LoVo (cell line): Measurements from ENCODE around the gene LRRN2.
"Not testable (repeated sequence)": the region's sequence is repeated elsewhere in the genome, so short reads cannot be mapped to it uniquely, and the experiment has no call there.

Source experiments
- DNase-seq: peaks from one replicate; pipeline ENCODE4 v3.0.0-alpha.2; 2016; ENCODE audit warnings: low spot score

The LRRN2 gene

GRCh38 chr1:204574016-204574864, 111.3 kb downstream of the LRRN2 start:
- no peak for DNase-seq

- DNase-seq, result no peak
These were observed 112.3 kb downstream of the LRRN2 start for GRCh38 chr1:204572923-204573922.

- DNase-seq, result no peak
These were observed 113.9 kb downstream of the LRRN2 start for GRCh38 chr1:204571631-204572030.

- DNase-seq, result no peak
These were observed 114.4 kb downstream of the LRRN2 start for GRCh38 chr1:204571128-204571527.

GRCh38 chr1:204570021-204570420, 115.5 kb downstream of the LRRN2 start:
- not testable (repeated sequence) for DNase-seq

- DNase-seq, result no peak
These were observed 116.1 kb downstream of the LRRN2 start for GRCh38 chr1:204569478-204569877.

GRCh38 chr1:204568576-204569315, 116.8 kb downstream of the LRRN2 start:
- no peak for DNase-seq
